Calu3 (cell line): ENCODE measurements around the gene ERFL. TPM values are rescaled to one million over a fixed set of nuclear protein-coding genes. Genes with fewer than 3 reads are reported as not detected.

ENCODE experiments used
- BruUV-seq: library from RNA; stranded (reverse); fragments of 400-500 nt; replicated peaks from 2 replicates; lab custom pipeline; 2021; lab: Mats Ljungman, UMichigan
- CTCF ChIA-PET: fragments of 300-600 bp; sonication (Branson Sonifier 250); formaldehyde crosslinking; loops from one replicate; lab custom pipeline; 2022; ENCODE audit warnings: antibody characterized with exemption; lab: Charles Lee
- DNase-seq: peaks from one replicate; pipeline ENCODE4 v3.0.0; 2022
- H3K27ac Mint-ChIP-seq: one replicate; pipeline ENCODE4 v1.8.0; 2022; ENCODE audit warnings: mixed read lengths; ENCODE audit not compliant: unreplicated experiment
- H3K27me3 Mint-ChIP-seq: one replicate; pipeline ENCODE4 v1.8.0; 2022; ENCODE audit warnings: mixed read lengths; ENCODE audit not compliant: unreplicated experiment
- H3K36me3 Mint-ChIP-seq: one replicate; pipeline ENCODE4 v1.8.0; 2022; ENCODE audit warnings: mild to moderate bottlenecking, moderate library complexity, mixed read lengths; ENCODE audit not compliant: insufficient read depth, unreplicated experiment
- H3K4me1 Mint-ChIP-seq: one replicate; pipeline ENCODE4 v1.8.0; 2022; ENCODE audit warnings: mild to moderate bottlenecking, low read depth, mixed read lengths; ENCODE audit not compliant: unreplicated experiment
- H3K4me3 Mint-ChIP-seq: one replicate; pipeline ENCODE4 v1.8.0; 2022; ENCODE audit warnings: mild to moderate bottlenecking, low read depth, moderate library complexity, mixed read lengths; ENCODE audit not compliant: unreplicated experiment
- H3K9me3 Mint-ChIP-seq: one replicate; pipeline ENCODE4 v1.8.0; 2022; ENCODE audit warnings: low read depth, mixed read lengths; ENCODE audit not compliant: unreplicated experiment
- intact Hi-C: fragments of 100-400 bp; cut with micrococcal nuclease; formaldehyde crosslinking; loops from one replicate; pipeline ENCODE4 v1.10.0; 2022; ENCODE audit not compliant: unreplicated experiment
- microRNA-seq: library from miRNA; unstranded; fragments of <30 nt; microRNA quantifications from one replicate; pipeline ENCODE4 v1.2.0, GENCODE V29; 2022
- total RNA-seq: library from RNA; stranded (reverse); gene quantifications from 2 replicates; pipeline ENCODE4 v1.2.3, GENCODE V29; 2022
- TF ChIP-seq, protein P1 (sequence below): fragments of 200-600 bp; IDR thresholded peaks from one replicate; pipeline ENCODE4 v1.8.0; 2022; ENCODE audit warnings: antibody characterized with exemption; ENCODE audit not compliant: unreplicated experiment

The ERFL gene
- total RNA-seq, 1 experiment from 2014 or later: 0.21 TPM

- TF ChIP-seq, protein P1, sequence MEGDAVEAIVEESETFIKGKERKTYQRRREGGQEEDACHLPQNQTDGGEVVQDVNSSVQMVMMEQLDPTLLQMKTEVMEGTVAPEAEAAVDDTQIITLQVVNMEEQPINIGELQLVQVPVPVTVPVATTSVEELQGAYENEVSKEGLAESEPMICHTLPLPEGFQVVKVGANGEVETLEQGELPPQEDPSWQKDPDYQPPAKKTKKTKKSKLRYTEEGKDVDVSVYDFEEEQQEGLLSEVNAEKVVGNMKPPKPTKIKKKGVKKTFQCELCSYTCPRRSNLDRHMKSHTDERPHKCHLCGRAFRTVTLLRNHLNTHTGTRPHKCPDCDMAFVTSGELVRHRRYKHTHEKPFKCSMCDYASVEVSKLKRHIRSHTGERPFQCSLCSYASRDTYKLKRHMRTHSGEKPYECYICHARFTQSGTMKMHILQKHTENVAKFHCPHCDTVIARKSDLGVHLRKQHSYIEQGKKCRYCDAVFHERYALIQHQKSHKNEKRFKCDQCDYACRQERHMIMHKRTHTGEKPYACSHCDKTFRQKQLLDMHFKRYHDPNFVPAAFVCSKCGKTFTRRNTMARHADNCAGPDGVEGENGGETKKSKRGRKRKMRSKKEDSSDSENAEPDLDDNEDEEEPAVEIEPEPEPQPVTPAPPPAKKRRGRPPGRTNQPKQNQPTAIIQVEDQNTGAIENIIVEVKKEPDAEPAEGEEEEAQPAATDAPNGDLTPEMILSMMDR: no peak
- DNase-seq: no peak
- Mint-ChIP-seq H3K4me3 (peak overlapping the region; percentile 80), H3K4me1 (peaks cover 34% of the 10 kb centered on the region), H3K9me3 (no peaks in the 10 kb centered on the region), H3K27me3 (peaks cover under 1% of the 10 kb centered on the region), H3K36me3 (peaks cover 65% of the 10 kb centered on the region), H3K27ac (peak overlapping the region; percentile 86)
- intact Hi-C loops: no loop called here
- BruUV-seq: no TSS peak
- CTCF ChIA-PET: interaction anchor here (1.2 to 2.5 kb wide), 8 partner anchors 10 to 174 kb away, joined by 3 to 11 read pairs (median 8); no protein-coding TSS in a partner anchor
These were observed 67.7 kb downstream of the ERFL start for GRCh38 chr19:41860419-41861115.

- CTCF ChIA-PET: interaction anchor here (0.6 to 2.5 kb wide), 13 partner anchors 9 to 734 kb away, joined by 3 to 11 read pairs (median 5); no protein-coding TSS in a partner anchor
- intact Hi-C loops: no loop called here
- TF ChIP-seq, protein P1: peak; percentile 87
- peaks cover 57% of the 10 kb centered on the region for H3K36me3 Mint-ChIP-seq
- H3K27me3 Mint-ChIP-seq: peaks cover 8% of the 10 kb centered on the region
- peaks cover 34% of the 10 kb centered on the region for H3K4me1 Mint-ChIP-seq
- H3K4me3 Mint-ChIP-seq: peak within 1 kb of the TSS; percentile 80
- DNase-seq: peak; percentile 98
- no peaks in the 10 kb centered on the region for H3K9me3 Mint-ChIP-seq
- no TSS peak for BruUV-seq
- H3K27ac Mint-ChIP-seq: peak within 1 kb of the TSS; percentile 86
These were observed 68.4 kb downstream of the ERFL start, which contains the start of gene RPS19 for GRCh38 chr19:41859618-41860418. Gene RPS19, plus strand, starts transcription at chr19:41860255. Its CDS starts 520 bp downstream, at chr19:41860775.

GRCh38 chr19:41859213-41859617 is 69.0 kb downstream of the ERFL start:
- Mint-ChIP-seq H3K36me3 (peaks cover 51% of the 10 kb centered on the region), H3K4me1 (peaks cover 29% of the 10 kb centered on the region), H3K27me3 (peaks cover 14% of the 10 kb centered on the region), H3K9me3 (no peaks in the 10 kb centered on the region), H3K27ac (peak overlapping the region; percentile 86), H3K4me3 (peak overlapping the region; percentile 80)
- CTCF ChIA-PET: interaction anchor here (0.6 to 2.5 kb wide), 13 partner anchors 9 to 734 kb away, joined by 3 to 11 read pairs (median 5); no protein-coding TSS in a partner anchor
- intact Hi-C loops: no loop called here
- TSS peak; percentile 86 for BruUV-seq
- TF ChIP-seq, protein P1: no peak
- no peak for DNase-seq

Small RNA genes within 50 kb of the gene (microRNA-seq; reads per million reads assigned to microRNA genes)
- 1.8 reads per million for gene MIR6797

Other genes starting within 250 kb of the ERFL start
- 5.9 and 9.0 TPM in 2 replicates for gene CEACAM7, start 240.2 kb downstream of the ERFL start, total RNA-seq
- gene CEACAM5, start 219.8 kb downstream of the ERFL start, total RNA-seq: 1.1 and 3.4 TPM in 2 replicates
- 44.5 and 98.9 TPM in 2 replicates for gene CEACAM6, start 172.9 kb downstream of the ERFL start, total RNA-seq
- gene CEACAM3, start 131.9 kb downstream of the ERFL start, total RNA-seq: not detected in 2 replicates
- gene LYPD4, start 83.8 kb downstream of the ERFL start, total RNA-seq: not detected in 2 replicates
- gene DMRTC2, start 83.4 kb downstream of the ERFL start, total RNA-seq: not detected in 2 replicates
- 2,051 and 2,220 TPM in 2 replicates for gene RPS19, start 68.2 kb downstream of the ERFL start, total RNA-seq
- 0.45 and 0.59 TPM in 2 replicates for gene CD79A, start 51.2 kb downstream of the ERFL start, total RNA-seq
- gene ARHGEF1, start 45.3 kb downstream of the ERFL start, total RNA-seq: 122 and 163 TPM in 2 replicates
- 116 and 126 TPM in 2 replicates for gene RABAC1, start 30.9 kb upstream of the ERFL start, total RNA-seq
- 1.1 and 1.7 TPM in 2 replicates for gene ATP1A3, start 65.8 kb upstream of the ERFL start, total RNA-seq
- 0.44 and 0.61 TPM in 2 replicates for gene GRIK5, start 141.8 kb upstream of the ERFL start, total RNA-seq
- gene ZNF574, start 147.7 kb upstream of the ERFL start, total RNA-seq: 22.0 and 22.1 TPM in 2 replicates
- gene POU2F2, start 204.0 kb upstream of the ERFL start, total RNA-seq: 3.9 and 4.6 TPM in 2 replicates